GM12892 (cell line): Measurements from ENCODE around the gene RLN1.
"Not testable (repeated sequence)": the region's sequence is repeated elsewhere in the genome, so short reads cannot be mapped to it uniquely, and the experiment has no call there.

Experiments used
- DNase-seq: peaks from one replicate; pipeline ENCODE4 v3.0.0; 2011; ENCODE audit not compliant: insufficient read length
- FAIRE-seq: peaks from 2 replicates; lab custom pipeline; 2011; peaks lifted over from hg19 to GRCh38; lab: Jason Lieb, UNC
- POLR2A ChIP-seq: IDR thresholded peaks from 2 replicates; pipeline ENCODE4 v1.6.1; 2011; ENCODE audit warnings: low read depth, low read length, control low read depth
- POLR2AphosphoS5 ChIP-seq: IDR thresholded peaks from 2 replicates; pipeline ENCODE4 v1.6.1; 2011; ENCODE audit warnings: low read depth, low read length, control low read depth
- TAF1 ChIP-seq: IDR thresholded peaks from 2 replicates; pipeline ENCODE4 v1.6.1; 2011; ENCODE audit warnings: low read depth, mild to moderate bottlenecking, control low read depth, low read length, borderline replicate concordance

The RLN1 gene

DNA sequence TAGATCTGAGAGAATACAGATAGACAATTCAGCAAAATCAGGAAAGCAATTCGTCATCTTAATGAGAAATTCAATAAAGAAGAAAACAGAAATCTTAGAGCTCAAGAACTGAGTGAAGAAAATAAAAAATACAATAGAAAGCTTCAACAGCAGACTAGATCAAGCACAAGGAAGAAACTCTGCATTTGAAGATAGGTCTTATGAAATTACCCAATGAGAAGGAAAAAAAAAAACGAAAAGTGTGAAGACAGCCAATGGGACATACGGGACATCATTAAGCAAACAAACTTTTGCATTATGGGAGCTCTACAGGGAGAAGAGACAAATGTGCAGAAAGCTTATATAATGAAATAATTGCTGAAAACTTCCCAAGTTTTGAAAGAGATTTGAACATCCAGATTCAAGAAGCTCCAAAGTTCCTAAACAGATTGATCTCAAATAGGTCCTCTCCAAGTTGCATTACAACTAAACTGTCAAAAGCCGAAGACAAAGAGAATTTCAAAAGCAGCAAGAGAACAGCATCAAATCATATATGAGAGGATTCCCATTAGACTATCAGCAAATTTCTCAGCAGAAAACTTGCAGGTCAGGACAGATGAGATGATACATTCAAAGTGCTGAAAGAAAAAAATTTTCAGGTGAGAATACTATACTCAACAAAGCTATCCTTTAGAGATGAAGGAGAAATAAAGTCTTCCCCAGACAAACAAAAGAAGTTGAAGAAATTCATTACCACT is 24.3 kb downstream of the RLN1 start:
- FAIRE-seq, result no peak
- DNase-seq, result no peak
- TF ChIP-seq POLR2AphosphoS5 (no peak), TAF1 (no peak)

DNA sequence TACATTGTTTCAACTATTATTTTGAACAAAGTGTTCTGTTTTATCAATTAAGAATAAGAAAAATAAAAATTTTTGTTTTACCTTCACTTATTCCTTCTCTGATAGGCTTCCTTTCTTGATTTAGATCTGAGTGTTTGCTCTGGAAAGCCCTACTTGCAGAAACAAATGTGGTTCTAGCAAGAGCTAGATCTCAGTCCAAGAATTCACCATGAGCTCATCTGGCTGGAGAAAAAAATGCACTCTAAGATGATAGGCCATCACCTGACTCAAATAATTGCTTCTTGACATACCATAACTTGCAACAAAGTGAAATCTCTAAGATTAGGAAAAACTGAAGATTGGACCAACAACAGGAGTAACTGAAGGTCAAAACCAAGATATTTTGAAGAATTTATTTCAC is 28.8 kb downstream of the RLN1 start:
- TF ChIP-seq TAF1 (no peak), POLR2A (no peak), POLR2AphosphoS5 (no peak)
- DNase-seq (no peak), FAIRE-seq (no peak)

DNA sequence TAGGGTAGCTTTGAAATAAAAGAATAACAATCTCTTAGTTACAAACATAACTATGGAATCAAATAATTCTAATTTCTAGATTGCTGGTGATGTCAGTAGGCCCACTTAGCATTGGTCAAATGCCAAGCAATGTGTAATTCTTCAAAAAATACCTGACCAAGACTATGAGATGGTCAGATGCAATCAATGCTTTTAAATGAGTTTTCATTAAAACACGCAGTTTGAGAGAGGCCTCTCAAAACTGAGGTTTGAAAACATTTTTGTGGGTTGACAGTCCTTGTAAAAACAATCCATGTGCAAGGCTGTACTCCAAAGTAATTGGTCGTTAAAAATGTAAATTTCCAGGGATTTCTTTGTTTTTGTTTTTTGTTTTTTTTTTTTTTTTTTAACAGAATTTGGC is 33.9 kb downstream of the RLN1 start:
- no peak for FAIRE-seq
- TF ChIP-seq TAF1, result no peak
- no peak for TF ChIP-seq POLR2AphosphoS5
- TF ChIP-seq POLR2A, result no peak

DNA sequence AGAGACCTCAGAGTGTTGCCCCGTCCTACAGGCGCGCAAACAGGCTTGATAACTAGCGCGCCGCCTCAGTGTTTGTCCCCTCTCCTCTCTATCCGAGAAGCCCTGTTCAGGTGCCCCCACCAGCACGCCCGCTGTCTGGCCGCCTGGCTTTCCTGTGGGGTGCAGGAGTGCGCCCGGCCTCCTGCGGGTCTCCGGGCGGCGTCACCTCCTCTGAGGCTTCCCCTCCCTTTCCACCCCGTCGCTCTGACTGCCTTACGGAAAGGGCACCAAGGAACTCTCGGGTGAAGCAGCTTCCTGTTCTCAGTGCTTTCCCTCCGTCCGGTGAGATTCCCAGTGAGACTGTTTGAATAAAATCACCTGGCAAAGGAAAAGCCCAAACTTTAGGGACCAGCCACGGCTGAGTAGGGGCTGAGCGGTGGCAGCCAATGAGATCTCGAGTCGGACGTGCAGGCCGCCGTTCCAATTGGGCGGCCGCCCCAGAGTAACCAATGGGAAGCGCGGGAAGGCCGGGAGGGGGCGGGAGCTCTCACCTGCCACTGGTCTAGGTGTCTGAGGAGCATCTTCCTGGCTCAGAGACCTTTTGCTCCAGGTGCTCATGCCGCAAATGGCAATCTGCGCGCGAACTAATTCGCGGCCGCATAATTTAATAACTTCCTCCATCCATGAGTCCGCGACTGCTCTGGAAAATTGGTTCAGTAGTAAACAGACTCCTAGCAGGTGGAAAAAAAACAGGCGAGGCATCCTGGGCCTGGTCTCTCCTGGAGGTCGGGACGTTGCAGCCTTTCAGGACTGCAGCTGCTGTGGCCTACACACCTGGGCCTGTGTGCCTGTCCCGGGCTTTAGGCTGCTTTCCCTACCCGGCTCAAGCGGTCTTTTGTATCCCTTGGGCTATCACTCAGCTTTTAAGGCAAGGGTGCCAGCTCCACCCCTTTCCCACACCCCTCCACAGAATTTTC is 35.6 kb downstream of the RLN1 start, which contains the start of gene RLN2:
Gene RLN2 (minus strand): TSS at position 877 of the 956 bp plus-strand sequence. CDS start 136 bp downstream, at position 741.
- not testable (repeated sequence) for DNase-seq
- FAIRE-seq, result peak; percentile 100

More for the DNA sequence above, 33.9 kb downstream of the RLN1 start:
- no peak for DNase-seq

GRCh38 chr9:5301544-5301943 is 38.1 kb downstream of the RLN1 start:
- DNase-seq (no peak), FAIRE-seq (no peak)
- no peak for TF ChIP-seq TAF1
- TF ChIP-seq POLR2AphosphoS5, result no peak
- TF ChIP-seq POLR2A, result no peak

- DNase-seq (no peak), FAIRE-seq (no peak)
- no peak for TF ChIP-seq POLR2A
- TF ChIP-seq POLR2AphosphoS5, result no peak
- TF ChIP-seq TAF1, result no peak
Observed at GRCh38 chr9:5292141-5292540, 47.5 kb downstream of the RLN1 start.

GRCh38 chr9:5288591-5288990 is 51.1 kb downstream of the RLN1 start:
- no peak for TF ChIP-seq TAF1
- no peak for FAIRE-seq
- no peak for DNase-seq

GRCh38 chr9:5286262-5286661 is 53.4 kb downstream of the RLN1 start:
- DNase-seq (no peak), FAIRE-seq (no peak)
- no peak for TF ChIP-seq POLR2AphosphoS5
- no peak for TF ChIP-seq TAF1
- TF ChIP-seq POLR2A, result no peak
